Activated B cell treated with CpG ODN at 0.5 μM for 24 hours (primary cell): ENCODE data around the gene FGD3. TPM values are rescaled to one million over a fixed set of nuclear protein-coding genes. Genes with fewer than 3 reads are reported as not detected.

Experiments used
- ATAC-seq: fragments of 200-7000 bp; cut with Tn5 transposase; one replicate; pipeline ENCODE4 v1.10.0; 2021; ENCODE audit warnings: low read depth, mild to moderate bottlenecking, moderate library complexity
- CTCF ChIA-PET: fragments of 350-600 bp; sonication (Branson Sonifier 250); formaldehyde crosslinking; loops from one replicate; lab custom pipeline; 2021; ENCODE audit warnings: antibody characterized with exemption; lab: Charles Lee
- POLR2A ChIA-PET: fragments of 350-600 bp; sonication (Branson Sonifier 250); formaldehyde crosslinking; loops from one replicate; lab custom pipeline; 2021; ENCODE audit warnings: antibody characterized with exemption; lab: Charles Lee
- DNase-seq: peaks from one replicate; pipeline ENCODE4 v3.0.0; 2022
- H3K27ac Mint-ChIP-seq: one replicate; pipeline ENCODE4 v1.8.0; 2020; ENCODE audit warnings: mixed read lengths
- H3K27me3 Mint-ChIP-seq: one replicate; pipeline ENCODE4 v1.8.0; 2021; ENCODE audit warnings: mixed read lengths
- H3K36me3 Mint-ChIP-seq: one replicate; pipeline ENCODE4 v1.8.0; 2021; ENCODE audit warnings: low read depth, mixed read lengths
- H3K4me1 Mint-ChIP-seq: one replicate; pipeline ENCODE4 v1.8.0; 2021; ENCODE audit warnings: mixed read lengths
- H3K4me3 Mint-ChIP-seq: one replicate; pipeline ENCODE4 v1.8.0; 2020; ENCODE audit warnings: mild to moderate bottlenecking, mixed read lengths
- H3K9me3 Mint-ChIP-seq: one replicate; pipeline ENCODE4 v1.8.0; 2020; ENCODE audit warnings: mixed read lengths
- intact Hi-C: fragments of 100-400 bp; cut with micrococcal nuclease; formaldehyde crosslinking; loops from one replicate; pipeline ENCODE4 v1.15.1; 2024
- total RNA-seq: library from RNA; stranded (reverse); gene quantifications from 2 replicates; pipeline ENCODE4 v1.2.3, GENCODE V29; 2022
- TF ChIP-seq, protein P1 (sequence below): fragments of 200-600 bp; IDR thresholded peaks from one replicate; pipeline ENCODE4 v1.8.0; 2022; ENCODE audit warnings: antibody characterized with exemption, mild to moderate bottlenecking

Gene FGD3
- total RNA-seq, 1 donor from 2014 or later: 61.9 TPM

DNA sequence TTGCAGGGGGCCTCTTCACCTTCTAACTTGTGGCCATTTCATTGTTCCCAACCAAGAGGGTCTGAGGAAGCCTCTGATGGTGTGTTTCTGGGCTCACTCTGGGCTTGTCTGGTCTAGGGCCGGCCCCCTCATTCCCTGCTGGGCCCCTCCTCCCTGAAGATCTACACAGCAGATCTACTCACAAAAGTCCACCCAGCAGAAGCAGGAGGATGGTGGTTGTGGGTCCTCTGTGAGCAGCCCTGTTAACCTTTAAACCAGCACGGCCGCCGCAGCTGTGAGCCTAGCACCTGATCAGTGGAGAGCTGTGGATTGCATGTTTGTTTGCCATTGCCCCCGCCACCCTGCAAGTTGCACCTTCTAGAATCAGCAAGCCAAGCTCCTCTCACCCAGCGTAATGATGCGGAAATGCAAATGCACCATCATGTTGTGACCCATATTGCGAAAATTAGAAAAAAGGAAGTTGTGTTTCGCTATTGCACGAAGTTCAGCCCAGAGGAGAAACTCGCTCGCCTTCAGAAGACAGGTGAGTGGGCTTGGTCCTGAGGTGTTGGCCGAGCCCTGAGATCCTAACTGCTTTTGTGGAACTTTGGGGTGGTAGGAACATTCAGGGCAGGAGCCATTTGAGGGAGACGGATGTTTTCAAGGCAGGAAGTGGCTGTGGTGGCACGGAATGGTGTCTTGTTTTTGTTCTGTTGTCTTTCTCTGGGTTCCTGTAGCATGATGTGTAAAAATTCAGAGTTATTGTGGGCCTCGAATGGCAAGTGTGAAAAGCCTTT lies 16.7 kb downstream of the FGD3 start:
- ATAC-seq: peak; percentile 82
- peaks cover 15% of the 10 kb centered on the region for H3K36me3 Mint-ChIP-seq
- CTCF ChIA-PET: interaction anchor here (0.6 to 1.4 kb wide), 4 partner anchors 10 to 246 kb away, joined by 3 to 6 read pairs (median 4); no protein-coding TSS in a partner anchor
- POLR2A ChIA-PET: interaction anchor here (0.6 to 4.0 kb wide), 13 partner anchors 10 to 603 kb away, joined by 3 to 34 read pairs (median 6); partner anchors contain the start of genes CARD19, NINJ1 and SUSD3
- peak overlapping the region; percentile 94 for H3K4me3 Mint-ChIP-seq
- no peaks in the 10 kb centered on the region for H3K27me3 Mint-ChIP-seq
- H3K9me3 Mint-ChIP-seq: no peaks in the 10 kb centered on the region
- peak; percentile 56 for DNase-seq
- H3K4me1 Mint-ChIP-seq: peaks cover 69% of the 10 kb centered on the region
- intact Hi-C loops: loop anchor here (1.0 to 2.0 kb wide), 6 partner anchors 23 to 602 kb away; partner anchors contain the start of genes CARD19, FAM120AOS, SUSD3 and ZNF484
- TF ChIP-seq, protein P1, sequence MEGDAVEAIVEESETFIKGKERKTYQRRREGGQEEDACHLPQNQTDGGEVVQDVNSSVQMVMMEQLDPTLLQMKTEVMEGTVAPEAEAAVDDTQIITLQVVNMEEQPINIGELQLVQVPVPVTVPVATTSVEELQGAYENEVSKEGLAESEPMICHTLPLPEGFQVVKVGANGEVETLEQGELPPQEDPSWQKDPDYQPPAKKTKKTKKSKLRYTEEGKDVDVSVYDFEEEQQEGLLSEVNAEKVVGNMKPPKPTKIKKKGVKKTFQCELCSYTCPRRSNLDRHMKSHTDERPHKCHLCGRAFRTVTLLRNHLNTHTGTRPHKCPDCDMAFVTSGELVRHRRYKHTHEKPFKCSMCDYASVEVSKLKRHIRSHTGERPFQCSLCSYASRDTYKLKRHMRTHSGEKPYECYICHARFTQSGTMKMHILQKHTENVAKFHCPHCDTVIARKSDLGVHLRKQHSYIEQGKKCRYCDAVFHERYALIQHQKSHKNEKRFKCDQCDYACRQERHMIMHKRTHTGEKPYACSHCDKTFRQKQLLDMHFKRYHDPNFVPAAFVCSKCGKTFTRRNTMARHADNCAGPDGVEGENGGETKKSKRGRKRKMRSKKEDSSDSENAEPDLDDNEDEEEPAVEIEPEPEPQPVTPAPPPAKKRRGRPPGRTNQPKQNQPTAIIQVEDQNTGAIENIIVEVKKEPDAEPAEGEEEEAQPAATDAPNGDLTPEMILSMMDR: no peak
- peak overlapping the region; percentile 99 for H3K27ac Mint-ChIP-seq

DNA sequence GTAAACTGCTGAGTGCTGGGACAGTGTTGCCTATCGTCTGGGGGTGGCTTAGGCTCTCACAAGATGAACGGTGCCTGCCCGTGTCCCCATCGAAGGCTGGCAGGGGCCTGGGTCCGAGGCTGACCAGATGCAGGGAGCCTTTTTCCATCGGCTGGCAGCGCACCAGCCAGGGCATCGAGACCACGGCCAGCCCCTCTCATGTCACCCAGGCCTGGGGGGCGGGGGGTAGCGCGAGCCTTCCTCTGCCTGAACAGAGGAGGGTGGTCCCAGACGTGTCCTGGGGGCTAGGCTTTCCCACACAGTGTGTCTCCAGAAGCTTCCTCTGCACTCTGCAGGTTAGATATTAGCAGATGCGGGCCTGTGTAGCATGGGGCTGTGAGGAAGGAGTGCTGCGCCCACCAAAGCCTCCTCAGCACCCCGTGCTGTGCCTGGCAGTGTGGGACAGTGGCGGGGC lies 17.3 kb downstream of the FGD3 start:
- POLR2A ChIA-PET: interaction anchor here (0.6 to 4.0 kb wide), 10 partner anchors 10 to 174 kb away, joined by 3 to 34 read pairs (median 6); partner anchors contain the start of genes CARD19, NINJ1 and SUSD3
- peak; percentile 4 for ATAC-seq
- TF ChIP-seq, protein P1: no peak

DNA sequence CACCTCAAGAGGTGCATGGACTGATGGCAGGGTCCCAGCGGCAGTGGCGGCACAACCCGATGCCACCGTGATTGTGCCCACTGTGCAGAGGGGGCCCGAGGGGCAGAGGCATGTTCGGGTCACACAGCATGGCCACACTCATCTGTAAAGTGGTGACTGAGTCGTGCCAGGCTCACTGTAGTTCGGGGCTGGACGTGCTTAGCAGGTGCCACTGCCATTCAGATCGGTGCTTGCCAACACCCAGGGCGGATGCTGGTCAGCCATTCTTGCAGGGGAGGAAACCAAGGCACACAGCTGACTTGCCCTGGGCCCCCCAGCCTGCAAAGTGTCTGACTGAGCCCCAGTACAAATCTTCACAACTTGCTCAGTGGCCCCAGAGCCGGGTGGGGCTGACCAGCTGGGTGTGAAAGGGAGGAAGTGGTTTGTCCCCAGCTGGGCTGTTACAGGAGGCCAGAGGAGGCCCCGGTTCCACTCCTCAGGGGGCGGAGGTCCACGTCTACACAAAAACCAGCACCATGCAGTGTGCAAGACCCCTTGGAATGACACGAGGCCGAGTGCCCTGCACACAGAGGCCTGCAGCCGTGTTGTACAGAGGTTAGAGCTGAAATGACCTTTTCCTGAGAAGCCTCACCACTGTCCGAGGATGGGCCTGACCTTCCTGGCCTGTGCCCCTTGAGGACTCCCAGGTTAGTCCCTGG lies 17.9 kb downstream of the FGD3 start:
- peak overlapping the region; percentile 94 for H3K4me3 Mint-ChIP-seq
- no peaks in the 10 kb centered on the region for H3K27me3 Mint-ChIP-seq
- ChIA-PET CTCF (interaction anchor here (0.6 to 1.3 kb wide), 3 partner anchors 44 to 143 kb away, joined by 3 to 4 read pairs (median 4); no protein-coding TSS in a partner anchor), POLR2A (interaction anchor here (0.5 to 4.0 kb wide), 4 partner anchors 11 to 601 kb away, joined by 3 to 34 read pairs (median 4); no protein-coding TSS in a partner anchor)
- DNase-seq (peak; percentile 21), ATAC-seq (peak; percentile 15)
- H3K36me3 Mint-ChIP-seq: peaks cover 19% of the 10 kb centered on the region
- H3K27ac Mint-ChIP-seq: peak overlapping the region; percentile 99
- intact Hi-C loops: loop anchor here (2.0 kb wide), 3 partner anchors 22 to 488 kb away; partner anchors contain the start of genes CARD19 and FAM120AOS
- TF ChIP-seq, protein P1: no peak
- no peaks in the 10 kb centered on the region for H3K9me3 Mint-ChIP-seq
- H3K4me1 Mint-ChIP-seq: peaks cover 81% of the 10 kb centered on the region

More for the DNA sequence above, 17.3 kb downstream of the FGD3 start:
- DNase-seq: no peak
- Mint-ChIP-seq H3K36me3 (peaks cover 19% of the 10 kb centered on the region), H3K4me3 (peak overlapping the region; percentile 94), H3K9me3 (no peaks in the 10 kb centered on the region), H3K27me3 (no peaks in the 10 kb centered on the region), H3K4me1 (peaks cover 75% of the 10 kb centered on the region), H3K27ac (peak overlapping the region; percentile 99)
- intact Hi-C loops: loop anchor here (1.0 to 2.0 kb wide), 6 partner anchors 22 to 602 kb away; partner anchors contain the start of genes CARD19, FAM120AOS, SUSD3 and ZNF484
- CTCF ChIA-PET: interaction anchor here (0.6 to 1.4 kb wide), 4 partner anchors 11 to 144 kb away, joined by 3 to 6 read pairs (median 4); no protein-coding TSS in a partner anchor

DNA sequence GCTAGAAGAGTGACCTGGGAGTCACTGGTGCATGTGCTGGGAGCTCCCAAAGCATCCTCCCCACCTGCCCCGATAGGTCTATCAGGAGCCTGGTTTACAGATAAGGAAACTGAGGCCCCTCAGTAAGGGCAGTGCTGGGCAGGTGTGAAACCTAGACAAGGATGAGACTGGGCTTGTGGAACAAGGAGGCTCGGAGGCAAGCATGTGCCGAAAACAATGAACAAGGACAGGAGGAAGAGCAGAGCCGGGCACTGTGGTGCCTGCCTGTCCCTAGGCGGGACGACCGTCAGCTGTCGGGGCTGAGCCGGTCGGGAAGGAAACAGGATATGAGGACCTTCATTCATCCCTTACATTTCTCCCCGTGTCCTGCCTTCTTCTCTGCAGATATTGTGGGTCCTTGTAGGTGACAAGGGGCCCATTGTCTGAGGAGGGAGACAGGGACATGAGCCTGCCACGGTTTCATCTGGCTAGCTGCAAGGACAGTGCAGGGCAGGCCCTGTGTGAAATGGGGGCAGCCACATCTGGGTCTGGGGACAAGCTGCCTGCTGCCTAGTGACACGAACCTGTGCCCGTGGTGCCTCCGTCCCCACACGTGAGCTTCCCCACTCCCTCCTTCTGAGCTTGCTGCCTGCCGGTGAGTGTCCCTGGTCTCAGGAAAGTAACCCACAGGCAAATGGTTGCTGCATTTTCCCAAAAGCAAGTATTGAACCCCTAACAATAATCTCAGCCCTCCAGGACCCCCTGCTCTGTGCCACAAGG lies 18.6 kb downstream of the FGD3 start:
- DNase-seq: no peak
- H3K4me1 Mint-ChIP-seq: peaks cover 87% of the 10 kb centered on the region
- H3K36me3 Mint-ChIP-seq: peaks cover 22% of the 10 kb centered on the region
- TF ChIP-seq, protein P1: no peak
- no peak for ATAC-seq
- no peaks in the 10 kb centered on the region for H3K27me3 Mint-ChIP-seq
- ChIA-PET POLR2A (interaction anchor here (0.5 to 4.0 kb wide), 7 partner anchors 12 to 601 kb away, joined by 3 to 34 read pairs (median 4); no protein-coding TSS in a partner anchor), CTCF (interaction anchor here (1.0 to 1.3 kb wide), 2 partner anchors 60 to 142 kb away, joined by 3 to 4 read pairs; no protein-coding TSS in a partner anchor)
- H3K27ac Mint-ChIP-seq: peak overlapping the region; percentile 99
- intact Hi-C loops: loop anchor here (2.0 kb wide), 3 partner anchors 21 to 487 kb away; partner anchors contain the start of genes CARD19 and FAM120AOS
- H3K9me3 Mint-ChIP-seq: no peaks in the 10 kb centered on the region
- peak overlapping the region; percentile 94 for H3K4me3 Mint-ChIP-seq
